MV-4-11 (cell line): Measurements from ENCODE around the gene ATAT1.

Experiments used
- DNase-seq: peaks from one replicate; lab custom pipeline; 2025; lab: John Stamatoyannopoulos, UW

ATAT1 gene

DNA sequence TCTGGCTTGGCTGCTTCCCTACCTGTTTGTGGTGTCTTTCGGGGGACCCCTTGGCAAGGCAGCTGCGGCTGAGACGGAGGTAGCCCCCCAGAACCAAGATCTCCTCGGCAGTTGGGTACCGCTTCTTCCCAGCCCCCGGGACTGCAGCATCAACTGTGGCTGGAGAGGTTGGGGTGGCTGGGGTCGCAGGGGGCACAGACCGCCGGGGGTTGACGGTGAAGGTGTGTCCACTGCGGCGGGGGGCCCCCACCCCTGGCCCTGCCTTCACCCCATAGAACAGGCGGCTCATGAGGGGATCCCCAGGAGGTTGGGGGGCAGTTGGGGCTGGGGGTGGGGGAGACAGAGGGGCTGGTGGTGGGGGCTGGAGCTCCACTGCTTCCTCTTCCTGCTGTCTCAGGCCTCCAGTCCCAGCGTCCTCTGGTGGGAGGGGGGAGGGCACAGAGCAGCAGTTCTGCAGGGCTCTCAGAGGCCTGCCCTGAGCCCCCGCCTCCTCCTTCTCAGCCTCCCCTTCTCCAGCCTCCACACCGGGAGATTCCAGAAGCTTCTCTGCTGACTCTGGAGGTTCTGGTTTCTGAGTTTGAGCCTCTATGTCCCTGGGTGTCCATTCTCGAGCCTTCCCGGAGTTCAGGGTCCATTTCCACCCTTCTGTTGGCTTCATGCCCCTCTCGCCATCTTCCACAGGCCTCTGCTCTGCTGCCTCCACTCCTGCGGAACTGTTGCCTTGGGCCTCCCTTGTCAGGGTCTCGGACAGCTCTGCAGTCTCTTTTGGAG, 57.9 kb downstream of the ATAT1 start:
- DNase-seq = peak; percentile 62

GRCh38 chr6:30685157-30686008, 58.7 kb downstream of the ATAT1 start:
- DNase-seq = peak; percentile 47

- DNase-seq = peak; percentile 26
Measured at GRCh38 chr6:30686009-30686907, 59.6 kb downstream of the ATAT1 start, which contains the start of gene PPP1R18. Gene PPP1R18 (minus strand): TSS chr6:30686645. CDS start chr6:30686018, 627 bp downstream.

- DNase-seq = peak; percentile 91
Measured at GRCh38 chr6:30686908-30687658, 60.4 kb downstream of the ATAT1 start.

- no peak for DNase-seq
Measured at GRCh38 chr6:30687659-30688431, 61.2 kb downstream of the ATAT1 start.

GRCh38 chr6:30688569-30688968, 61.9 kb downstream of the ATAT1 start:
- DNase-seq = no peak

- no peak for DNase-seq
Measured at GRCh38 chr6:30689022-30689865, 62.6 kb downstream of the ATAT1 start.

- no peak for DNase-seq
Measured at GRCh38 chr6:30689985-30690384, 63.3 kb downstream of the ATAT1 start.

- peak; percentile 84 for DNase-seq
Measured at GRCh38 chr6:30690403-30691207, 63.9 kb downstream of the ATAT1 start, which contains the start of gene NRM. Gene NRM (minus strand): TSS chr6:30690984. CDS start chr6:30690974, 10 bp downstream.

- DNase-seq = no peak
Measured at GRCh38 chr6:30691208-30691847, 64.7 kb downstream of the ATAT1 start.
